NCI-H82 treated with DMSO at 0.1 percent for 48 hours (cell line): ENCODE results near the gene LDB1.
A peak's percentile ranks its signal among the peaks of the same experiment; 100 is the strongest.

Experiments used
- DNase-seq: peaks from one replicate; lab custom pipeline; 2025; ENCODE audit not compliant: unreplicated experiment; lab: John Stamatoyannopoulos, UW

LDB1 gene, protein sequence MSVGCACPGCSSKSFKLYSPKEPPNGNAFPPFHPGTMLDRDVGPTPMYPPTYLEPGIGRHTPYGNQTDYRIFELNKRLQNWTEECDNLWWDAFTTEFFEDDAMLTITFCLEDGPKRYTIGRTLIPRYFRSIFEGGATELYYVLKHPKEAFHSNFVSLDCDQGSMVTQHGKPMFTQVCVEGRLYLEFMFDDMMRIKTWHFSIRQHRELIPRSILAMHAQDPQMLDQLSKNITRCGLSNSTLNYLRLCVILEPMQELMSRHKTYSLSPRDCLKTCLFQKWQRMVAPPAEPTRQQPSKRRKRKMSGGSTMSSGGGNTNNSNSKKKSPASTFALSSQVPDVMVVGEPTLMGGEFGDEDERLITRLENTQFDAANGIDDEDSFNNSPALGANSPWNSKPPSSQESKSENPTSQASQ

DNA sequence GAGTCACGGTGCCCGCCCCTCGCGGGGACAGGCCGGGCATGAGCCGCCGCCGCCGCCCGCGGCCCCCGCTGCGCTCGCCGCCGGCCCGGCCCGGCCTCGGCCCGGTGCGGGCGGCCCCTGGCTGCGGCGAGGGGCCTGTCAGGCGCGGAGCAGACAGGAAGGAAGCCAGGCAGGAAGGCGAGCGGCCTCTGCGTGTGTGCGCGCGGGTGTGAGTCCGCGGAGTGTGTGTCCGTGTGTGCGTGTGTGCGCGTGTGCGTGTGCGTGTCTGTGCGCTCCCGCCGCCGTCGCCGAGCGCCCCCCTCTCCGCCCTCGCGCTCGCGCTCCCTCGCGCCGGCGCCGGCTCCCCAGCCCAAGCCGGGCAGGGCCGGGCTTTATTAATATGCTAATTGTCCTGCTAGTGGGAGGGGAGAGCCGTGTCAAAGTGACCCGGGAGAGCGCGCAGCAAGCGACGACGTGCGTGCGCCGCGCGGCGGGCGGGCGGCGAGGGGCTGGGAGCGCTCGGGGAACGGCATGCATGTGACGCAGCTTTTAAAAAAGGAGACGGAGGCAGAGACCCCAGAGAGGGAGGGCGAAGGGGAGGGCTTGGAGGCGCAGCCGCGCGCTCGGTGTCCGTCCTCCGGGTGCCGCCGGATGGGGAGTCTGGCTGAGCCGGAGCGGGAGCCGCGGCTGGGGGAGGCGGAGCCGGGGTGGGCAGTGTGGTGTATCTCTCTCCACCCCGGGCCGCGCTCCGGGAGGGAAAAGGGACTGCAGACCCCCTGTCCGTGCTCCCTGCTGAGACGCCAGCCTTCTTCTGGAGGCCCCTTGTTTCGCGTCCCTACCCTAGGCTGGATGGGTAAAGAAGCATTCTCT is at the start of gene LDB1:
Gene LDB1 (minus strand): TSS at position 227 of the 849 bp plus-strand sequence. CDS start 258 bp downstream, outside the sequence.
- DNase-seq = peak; percentile 58

DNA sequence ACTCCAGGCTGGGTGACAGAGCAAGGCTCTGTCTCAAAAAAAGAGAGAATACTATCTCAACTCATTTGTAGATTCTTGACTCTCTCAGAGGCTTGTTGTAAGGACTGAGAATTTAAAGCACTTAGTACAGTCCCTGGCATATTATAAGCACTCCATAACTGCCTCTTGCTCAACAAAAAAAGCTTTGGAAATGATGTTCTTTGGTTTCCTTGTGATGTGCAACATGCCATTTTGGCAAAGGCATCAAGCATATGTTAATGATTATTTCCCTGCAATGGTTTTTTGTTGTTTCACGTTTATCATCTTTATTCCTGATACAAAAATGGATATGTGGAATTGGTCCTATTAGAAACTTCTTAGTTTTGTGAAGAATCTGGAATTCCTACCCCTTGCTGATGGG is 47.7 kb upstream of the LDB1 start:
- DNase-seq = no peak

DNA sequence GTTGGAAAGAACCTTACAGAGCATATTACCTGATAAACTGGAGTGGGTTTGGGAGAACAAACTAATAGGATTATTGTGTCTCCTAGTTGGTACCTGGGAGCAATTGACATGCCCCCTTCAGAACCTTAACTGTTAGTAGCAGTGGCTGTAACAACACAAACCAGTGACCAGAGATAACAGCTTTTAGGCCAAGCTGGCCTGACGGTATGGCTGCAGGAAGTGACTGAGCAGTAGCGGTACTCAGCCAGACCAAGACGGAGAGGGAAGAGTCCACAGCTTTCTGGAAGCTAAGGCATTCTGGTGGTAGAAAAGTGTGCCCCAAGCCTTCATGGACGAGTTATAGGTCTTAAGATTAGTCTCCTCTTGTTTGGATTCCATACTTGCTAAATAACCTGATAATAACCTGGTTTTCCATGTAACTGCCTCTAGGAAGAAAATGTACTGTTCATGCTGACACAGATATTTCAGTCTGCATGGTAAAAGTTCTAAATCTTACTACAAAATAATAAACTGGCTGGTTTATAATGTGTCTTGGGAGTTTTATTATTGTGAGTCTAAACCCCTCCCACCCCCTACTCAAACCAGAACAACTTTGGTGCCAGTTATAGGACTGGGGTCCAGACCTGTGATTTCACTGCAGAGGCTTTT is 43.3 kb upstream of the LDB1 start:
- no peak for DNase-seq

DNA sequence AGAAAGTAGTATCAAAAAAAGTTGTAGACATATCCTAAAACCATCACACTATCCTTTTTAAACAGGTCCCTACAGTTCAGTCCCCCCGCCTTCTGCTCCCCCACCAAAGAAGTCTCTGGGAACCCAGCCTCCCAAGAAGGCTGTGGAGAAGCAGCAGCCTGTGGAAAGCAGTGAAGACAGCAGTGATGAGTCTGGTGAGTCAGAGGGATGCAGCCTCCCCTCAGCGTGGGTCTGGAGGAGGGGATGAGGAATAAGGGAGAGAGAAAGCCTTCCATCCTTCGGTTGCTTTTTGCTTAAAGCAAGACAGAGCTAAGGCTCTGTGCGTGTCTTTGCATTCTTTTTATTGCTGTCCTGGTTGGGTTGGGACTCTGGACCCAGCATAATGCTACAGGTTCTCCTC is 39.7 kb upstream of the LDB1 start:
- no peak for DNase-seq

DNA sequence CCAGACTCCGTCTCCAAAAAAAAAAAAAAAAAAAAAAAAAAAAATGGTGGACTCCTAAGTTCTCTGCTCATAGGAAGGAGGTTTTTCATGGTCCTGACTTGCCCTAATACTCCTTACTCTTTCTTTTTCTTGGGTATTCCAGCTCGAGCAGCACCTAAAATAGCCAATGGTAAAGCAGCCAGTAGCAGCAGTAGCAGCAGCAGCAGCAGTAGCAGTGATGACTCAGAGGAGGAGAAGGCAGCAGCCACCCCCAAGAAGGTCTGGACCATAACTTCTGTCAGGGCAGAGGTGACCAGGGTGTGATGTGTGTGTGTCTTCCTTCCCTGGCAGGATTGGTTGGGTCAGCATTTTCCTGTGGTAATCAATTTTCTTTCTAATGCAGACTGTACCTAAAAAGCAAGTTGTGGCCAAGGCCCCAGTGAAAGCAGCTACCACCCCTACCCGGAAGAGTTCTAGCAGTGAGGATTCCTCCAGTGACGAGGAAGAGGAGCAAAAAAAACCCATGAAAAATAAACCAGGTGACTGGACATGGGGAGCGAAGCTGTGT is 39.0 kb upstream of the LDB1 start:
- no peak for DNase-seq

DNA sequence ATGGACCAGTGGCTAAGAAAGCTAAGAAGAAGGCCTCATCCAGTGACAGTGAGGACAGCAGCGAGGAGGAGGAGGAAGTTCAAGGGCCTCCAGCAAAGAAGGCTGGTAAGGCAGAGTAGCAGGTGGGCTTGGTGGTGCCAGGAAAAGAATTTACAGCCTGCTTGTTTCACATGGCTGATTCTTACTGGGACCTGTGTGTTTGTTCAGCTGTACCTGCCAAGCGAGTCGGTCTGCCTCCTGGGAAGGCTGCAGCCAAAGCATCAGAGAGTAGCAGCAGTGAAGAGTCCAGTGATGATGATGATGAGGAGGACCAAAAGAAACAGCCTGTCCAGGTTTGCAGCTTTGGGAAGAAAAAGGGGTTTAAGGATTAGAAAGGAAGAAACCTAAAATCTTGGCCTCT is 37.1 kb upstream of the LDB1 start:
- DNase-seq = no peak

DNA sequence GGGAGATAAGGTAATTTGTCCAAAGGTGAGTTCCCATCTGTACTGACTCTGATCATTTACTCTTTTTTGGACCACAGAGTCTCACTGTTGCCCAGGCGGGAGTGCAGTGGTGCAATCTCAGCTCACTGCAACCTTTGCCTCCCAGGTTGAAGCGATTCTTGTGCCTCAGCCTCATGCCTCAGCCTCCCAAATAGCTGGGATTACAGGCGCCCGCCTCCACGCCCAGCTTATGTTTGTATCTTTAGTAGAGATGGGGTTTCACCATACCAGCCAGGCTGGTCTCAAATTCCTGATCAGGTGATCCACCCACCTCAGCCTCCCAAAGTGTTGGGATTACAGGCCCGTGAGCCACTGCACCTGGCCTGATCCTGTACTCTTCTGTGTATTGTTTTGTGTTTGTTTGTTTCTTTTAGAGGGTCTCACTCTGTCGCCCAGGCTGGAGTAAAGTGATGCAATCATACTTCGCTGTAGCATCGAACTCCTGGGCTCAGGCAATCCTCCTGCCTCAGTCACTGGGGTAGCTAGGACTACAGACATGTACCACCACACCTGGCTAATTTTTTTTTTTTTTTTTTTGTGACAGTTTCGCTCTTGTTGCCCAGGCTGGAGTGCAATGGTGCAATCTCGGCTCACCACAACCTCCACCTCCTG is 34.4 kb upstream of the LDB1 start:
- no peak for DNase-seq

DNA sequence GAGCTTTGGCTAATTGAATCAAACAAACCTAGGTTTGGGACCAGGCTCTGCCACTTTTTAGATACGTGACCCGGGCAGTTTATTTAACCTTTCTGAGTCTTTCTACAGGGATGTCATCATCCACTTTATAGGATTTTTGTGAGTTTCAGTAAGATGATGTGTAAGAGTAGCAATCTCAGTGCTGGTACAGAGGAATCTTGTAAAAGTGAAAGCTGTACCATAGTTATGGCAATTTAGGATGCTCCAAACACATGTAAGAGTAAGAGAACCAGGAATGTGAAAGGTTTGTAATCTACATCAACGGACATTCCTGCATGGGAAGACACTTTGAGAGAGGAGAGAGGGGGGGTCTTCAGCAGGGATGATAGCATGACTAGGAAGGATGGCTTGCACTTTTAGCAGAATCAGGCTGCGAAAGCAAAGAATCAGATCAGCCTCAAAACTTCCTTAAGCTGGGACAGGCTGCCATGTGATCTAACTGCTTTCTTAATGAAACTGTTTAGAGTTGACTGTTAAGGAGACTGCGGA is 33.0 kb upstream of the LDB1 start:
- no peak for DNase-seq

DNA sequence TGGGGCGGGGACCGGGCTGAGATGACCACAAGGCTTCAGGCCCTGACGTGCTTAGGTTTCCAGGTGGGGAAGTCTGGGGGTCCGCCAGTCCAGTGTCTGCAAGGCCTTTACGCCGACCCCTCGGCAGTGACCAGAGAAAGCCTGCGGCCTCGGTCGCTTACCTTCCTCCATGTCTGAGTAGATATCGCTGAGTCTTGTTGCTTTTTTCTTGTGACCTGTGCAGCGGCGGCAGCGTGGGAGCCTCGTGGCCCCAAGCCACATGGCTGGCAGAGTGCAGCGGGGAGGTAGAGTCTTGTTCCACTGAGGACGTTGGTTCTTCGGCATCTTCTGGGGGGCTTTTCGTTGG is 32.4 kb upstream of the LDB1 start:
- no peak for DNase-seq

DNA sequence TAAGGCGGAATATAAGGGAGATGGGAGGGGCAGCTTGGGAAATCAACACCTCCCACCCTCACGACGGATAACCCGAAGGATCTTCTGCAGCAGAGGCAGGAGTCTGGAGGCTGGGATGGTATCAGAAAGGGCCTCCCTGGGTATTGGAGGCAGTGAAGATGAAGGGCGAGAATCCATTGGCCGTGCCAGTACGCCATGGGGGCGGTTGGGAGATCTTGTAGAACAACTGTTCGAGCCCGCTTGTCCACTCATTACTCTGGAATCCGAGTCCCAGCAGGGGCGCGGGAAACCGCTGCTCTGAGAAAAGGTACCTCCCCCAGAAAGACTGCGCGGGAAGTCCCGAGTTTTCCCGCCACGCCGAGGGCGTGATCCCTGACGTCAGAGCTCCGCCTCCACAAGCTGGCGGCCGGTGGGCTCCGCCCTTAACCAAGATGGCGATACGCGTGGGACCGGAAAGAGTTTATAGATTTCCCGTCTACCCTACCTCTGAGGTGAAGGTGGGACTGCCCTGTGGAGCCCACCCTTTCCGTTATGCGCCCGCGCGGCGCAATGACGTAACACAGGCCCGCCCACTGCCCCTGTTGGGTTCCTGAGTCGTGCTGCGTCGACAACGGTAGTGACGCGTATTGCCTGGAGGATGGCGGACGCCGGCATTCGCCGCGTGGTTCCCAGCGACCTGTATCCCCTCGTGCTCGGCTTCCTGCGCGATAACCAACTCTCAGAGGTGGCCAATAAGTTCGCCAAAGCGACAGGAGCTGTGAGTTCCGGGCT is 31.8 kb upstream of the LDB1 start, which contains the start of gene NOLC1:
Gene NOLC1 (plus strand): TSS at position 616 of the 771 bp plus-strand sequence. CDS start 22 bp downstream, at position 638.
- peak; percentile 93 for DNase-seq

DNA sequence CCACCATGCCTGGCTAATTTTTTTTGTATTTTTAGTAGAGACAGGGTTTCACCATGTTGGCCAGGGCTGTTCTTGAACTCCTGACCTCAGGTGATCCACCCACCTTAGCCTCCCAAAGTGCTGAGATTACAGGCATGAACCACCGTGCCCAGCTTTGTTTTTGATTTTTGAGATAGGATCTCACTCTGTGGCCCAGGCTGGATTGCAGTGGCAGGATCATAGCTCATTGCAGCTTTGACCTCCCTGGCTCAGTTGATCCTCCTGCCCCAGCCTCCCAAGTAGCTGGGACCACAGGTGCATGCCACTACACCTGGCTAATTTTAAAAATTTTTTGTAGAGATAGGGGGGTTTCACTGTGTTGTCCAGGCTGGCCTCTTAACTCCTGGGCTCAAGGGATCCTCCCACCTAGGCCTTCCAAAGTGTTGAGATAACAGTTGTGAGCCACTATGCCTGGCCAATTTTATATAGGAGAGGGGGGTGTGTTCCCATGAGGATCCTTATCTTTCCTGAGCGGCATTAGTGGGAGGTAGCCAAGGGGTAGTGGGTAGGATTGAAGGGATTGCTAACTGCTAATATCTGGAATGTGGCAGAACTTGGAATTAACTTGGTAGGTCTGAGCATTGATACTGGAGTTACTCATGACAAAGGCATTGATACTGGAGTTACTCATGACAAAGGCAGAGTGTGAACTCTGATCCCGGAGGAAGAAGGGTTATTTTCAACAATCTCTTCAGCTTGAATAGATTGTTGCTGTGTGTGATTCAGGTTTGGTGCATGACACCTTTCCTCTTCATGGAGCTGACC is 31.0 kb upstream of the LDB1 start:
- DNase-seq = no peak

DNA sequence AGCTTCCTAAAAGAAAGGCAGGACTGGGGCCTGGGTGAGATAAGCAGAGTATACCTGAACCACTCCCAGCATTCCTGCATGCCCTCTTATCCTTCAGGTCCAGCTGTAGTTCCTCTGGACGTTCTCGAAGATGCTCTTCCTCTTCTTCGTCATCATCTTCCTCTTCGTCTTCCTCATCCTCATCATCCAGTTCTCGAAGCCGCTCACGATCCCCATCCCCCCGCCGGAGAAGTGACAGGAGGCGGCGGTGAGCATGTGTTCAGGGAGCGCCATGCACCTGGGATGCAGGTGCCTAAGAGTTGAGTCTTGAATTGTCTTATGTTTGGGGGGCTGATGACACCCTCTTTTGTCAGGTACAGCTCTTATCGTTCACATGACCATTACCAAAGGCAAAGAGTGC is 28.1 kb upstream of the LDB1 start:
- DNase-seq = no peak

DNA sequence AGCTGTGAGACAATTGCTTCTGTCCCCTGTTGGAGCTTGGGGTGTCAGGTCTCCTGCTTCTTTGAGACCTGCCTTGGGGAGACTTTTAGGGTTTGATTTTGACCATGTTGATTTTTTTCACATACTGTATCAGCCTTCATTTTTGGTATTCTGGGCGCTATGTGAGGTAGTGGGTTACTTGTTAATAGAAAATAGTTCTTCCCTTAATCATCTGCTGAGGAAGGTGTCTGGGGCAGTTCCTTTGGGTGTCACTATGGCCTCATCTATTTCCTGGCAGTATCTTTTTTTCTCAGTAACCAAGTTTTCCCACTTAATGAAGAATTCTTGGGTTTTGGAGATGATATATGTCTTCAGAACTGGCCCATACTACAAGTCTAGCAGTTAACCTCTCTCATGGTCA is 27.4 kb upstream of the LDB1 start:
- DNase-seq = no peak

DNA sequence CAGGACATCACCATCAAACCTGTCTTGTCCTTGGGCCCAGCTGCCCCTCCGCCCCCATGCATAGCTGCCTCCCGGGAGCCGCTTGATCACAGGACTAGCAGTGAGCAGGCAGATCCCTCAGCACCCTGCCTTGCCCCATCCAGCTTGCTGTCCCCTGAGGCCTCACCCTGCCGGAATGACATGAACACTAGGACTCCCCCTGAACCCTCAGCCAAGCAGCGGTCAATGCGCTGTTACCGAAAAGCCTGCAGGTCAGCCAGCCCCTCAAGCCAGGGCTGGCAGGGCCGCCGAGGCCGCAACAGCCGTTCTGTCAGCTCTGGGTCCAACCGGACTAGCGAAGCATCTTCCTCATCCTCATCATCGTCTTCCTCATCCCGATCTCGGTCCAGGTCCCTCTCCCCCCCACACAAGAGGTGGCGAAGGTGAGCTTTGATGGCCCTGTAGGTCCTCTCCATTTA is 26.8 kb upstream of the LDB1 start:
- DNase-seq = no peak

DNA sequence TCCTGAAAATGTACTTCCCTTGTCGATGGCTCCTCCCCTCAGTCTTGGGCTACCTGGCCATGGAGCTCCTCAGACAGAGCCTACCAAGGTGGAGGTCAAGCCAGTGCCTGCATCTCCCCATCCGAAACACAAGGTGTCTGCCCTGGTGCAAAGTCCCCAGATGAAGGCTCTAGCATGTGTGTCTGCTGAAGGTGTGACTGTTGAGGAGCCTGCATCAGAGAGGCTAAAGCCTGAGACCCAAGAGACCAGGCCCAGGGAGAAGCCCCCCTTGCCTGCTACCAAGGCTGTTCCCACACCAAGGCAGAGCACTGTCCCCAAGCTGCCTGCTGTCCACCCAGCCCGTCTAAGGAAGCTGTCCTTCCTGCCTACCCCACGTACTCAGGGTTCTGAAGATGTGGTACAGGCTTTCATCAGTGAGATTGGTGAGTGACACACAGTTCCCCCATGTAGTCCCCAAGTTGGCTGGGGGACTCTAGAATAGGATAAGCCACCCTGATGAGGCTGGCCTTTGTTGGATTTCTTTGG is 21.5 kb upstream of the LDB1 start:
- DNase-seq = no peak

DNA sequence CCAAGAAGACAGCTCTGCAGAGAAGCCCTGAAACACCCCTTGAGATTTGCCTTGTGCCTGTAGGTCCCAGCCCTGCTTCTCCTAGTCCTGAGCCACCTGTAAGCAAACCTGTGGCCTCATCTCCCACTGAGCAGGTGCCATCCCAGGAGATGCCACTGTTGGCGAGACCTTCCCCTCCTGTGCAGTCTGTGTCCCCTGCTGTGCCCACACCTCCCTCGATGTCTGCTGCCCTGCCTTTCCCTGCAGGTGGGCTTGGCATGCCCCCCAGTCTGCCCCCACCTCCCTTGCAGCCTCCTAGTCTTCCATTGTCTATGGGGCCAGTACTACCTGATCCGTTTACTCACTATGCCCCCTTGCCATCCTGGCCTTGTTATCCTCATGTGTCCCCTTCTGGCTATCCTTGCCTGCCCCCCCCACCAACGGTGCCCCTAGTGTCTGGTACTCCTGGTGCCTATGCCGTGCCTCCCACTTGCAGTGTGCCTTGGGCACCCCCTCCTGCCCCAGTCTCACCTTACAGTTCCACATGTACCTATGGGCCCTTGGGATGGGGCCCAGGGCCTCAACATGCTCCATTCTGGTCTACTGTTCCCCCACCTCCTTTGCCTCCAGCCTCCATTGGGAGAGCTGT is 20.9 kb upstream of the LDB1 start:
- no peak for DNase-seq

DNA sequence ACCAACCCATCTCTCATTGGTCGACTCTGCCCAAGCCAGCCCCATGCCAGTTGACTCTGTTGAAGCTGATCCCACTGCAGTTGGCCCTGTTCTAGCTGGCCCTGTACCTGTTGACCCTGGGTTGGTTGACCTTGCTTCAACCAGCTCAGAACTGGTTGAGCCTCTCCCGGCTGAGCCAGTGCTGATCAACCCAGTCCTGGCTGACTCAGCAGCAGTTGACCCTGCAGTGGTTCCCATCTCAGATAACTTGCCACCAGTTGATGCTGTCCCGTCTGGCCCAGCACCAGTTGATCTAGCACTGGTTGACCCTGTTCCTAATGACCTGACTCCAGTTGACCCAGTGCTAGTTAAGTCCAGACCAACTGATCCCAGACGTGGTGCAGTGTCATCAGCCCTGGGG is 20.1 kb upstream of the LDB1 start:
- no peak for DNase-seq
